Measurements from ENCODE around the gene PWP2. TPM values are rescaled to one million over a fixed set of nuclear protein-coding genes. Genes with fewer than 3 reads are reported as not detected.
"Not testable (repeated sequence)": the region's sequence is repeated elsewhere in the genome, so short reads cannot be mapped to it uniquely, and the experiment has no call there.

PWP2 gene
- 10.1 and 14.8 TPM in 2 replicates for total RNA-seq (2014; rRNA removed; shearing (Covaris generic))

GRCh38 chr21:44107026-44107501, at the start of gene PWP2:
TSS of gene PWP2 (plus strand) at chr21:44107399. CDS start at chr21:44107417, 18 bp downstream.
- not testable (repeated sequence) for DNase-seq (ENCODE audit: low read depth)

GRCh38 chr21:44057960-44058651, 49.1 kb upstream of the PWP2 start:
- DNase-seq (ENCODE audit: low read depth) = peak; percentile 42

- DNase-seq (ENCODE audit: low read depth) = no peak
These were observed 48.6 kb upstream of the PWP2 start for GRCh38 chr21:44058652-44058964.

DNA sequence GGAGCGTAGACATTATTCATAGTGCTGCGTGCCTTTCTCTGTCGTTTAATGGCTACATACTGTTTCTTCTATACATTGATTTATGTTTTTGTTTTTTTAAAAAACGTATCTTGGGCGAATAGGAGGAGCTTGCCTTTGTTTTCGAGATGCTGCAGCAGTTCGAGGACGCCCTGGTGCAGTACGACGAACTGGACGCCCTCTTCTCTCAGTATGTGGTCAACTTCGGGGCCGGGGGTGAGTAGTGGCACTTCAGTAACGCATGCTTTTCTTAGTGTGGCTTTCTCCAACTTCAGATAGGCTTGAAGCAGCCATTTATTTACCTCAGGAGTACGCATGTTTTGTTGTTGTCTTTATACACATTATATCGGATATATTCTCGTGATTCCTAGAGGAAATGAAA, 48.2 kb upstream of the PWP2 start:
- DNase-seq (ENCODE audit: low read depth) = no peak

DNA sequence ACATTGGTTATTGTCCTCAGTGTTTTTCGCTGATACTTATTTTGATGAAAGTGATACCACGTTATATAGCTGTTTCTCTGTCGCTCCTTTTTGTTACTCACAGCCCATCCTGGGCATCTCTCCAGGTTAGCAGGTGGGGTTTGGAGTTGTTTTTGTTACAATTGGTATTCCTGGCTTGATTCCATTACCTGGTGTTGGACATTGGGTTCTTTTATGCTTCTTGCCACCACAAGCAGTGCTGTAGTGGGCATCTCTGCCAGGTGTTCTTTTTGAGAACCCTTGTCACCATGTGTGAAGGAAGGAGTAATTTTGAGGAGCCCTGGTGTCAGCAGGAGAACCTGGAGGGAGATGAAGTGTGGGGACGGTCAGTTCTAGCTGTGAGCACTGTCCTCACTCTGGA, 47.5 kb upstream of the PWP2 start:
- DNase-seq (ENCODE audit: low read depth) = no peak

DNA sequence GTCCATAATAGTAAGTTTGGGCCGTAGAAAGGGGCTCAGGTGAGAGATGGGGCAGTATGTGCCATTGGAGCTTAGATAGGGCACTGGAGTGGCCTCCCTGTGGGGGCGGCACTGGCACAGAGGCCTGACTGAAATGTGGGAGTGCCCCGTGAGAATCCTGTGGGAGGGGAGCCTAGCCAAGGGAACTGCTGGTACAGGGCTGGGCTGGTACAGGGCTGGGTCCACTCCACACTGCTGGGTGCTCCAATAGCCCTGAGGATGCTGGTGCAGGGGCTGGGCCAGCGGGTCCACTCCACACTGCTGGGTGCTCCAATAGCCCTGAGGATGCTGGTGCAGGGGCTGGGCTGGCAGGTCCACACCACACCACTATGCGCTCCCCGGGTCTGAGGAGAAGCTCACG, 44.8 kb upstream of the PWP2 start:
- no peak for DNase-seq (ENCODE audit: low read depth)

DNA sequence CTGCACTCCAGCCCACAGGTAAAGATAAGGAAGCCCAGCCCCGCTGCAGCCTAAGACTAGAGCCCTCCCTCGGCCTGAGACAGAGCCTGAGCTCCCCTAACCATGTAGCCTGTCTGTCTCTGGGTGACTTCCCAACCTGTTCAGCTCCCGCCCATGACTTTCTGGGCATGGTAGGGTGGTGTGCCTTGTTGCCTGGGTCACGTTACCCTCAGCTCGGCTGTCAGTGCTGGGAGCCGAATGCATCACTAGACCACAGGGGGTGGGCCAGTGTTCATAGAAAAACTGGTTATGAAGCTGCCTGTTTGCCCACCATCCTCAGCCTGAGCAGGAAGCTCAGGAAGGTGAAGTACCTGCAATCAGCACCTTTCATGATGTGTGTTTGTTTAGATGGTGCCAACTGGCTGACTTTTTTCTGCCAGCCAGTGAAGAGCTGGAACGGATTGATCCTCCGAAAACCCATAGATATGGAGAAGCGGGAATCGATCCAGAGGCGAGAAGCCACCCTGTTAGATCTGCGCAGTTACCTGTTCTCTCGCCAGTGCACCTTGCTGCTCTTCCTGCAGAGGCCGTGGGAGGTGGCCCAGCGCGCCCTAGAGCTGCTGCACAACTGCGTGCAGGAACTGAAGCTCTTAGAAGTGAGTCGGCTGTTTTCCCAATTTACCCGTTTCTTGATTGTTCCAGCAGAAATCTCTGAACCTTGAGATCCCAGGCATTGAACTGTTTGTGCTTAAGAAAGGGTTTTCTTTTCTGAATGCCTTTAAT, 43.9 kb upstream of the PWP2 start:
- no peak for DNase-seq (ENCODE audit: low read depth)

GRCh38 chr21:44064852-44065403, 42.3 kb upstream of the PWP2 start:
- DNase-seq (ENCODE audit: low read depth) = no peak

- DNase-seq (ENCODE audit: low read depth) = no peak
These were observed 41.8 kb upstream of the PWP2 start for GRCh38 chr21:44065428-44065827.

DNA sequence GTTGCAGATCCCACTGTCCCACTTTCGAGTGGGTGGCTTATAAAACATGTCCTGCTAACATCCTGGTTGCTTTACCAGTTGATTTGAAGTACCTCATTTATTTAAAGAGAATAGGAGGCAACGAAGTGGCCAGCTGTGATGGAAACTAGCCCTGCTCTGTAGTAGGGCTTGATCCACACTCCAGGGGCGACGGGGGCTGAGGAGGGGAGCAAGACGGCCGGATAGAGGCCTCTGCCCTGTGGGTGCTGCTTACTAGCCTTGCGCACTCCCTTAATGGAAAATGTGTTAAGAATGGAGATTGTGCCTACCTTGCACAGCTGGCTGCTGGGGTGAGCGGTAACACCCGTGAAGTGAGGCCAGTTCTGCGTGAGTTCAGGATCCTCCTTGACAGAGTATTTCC, 41.1 kb upstream of the PWP2 start:
- no peak for DNase-seq (ENCODE audit: low read depth)

- DNase-seq (ENCODE audit: low read depth) = no peak
These were observed 40.0 kb upstream of the PWP2 start for GRCh38 chr21:44067011-44067839.

- DNase-seq (ENCODE audit: low read depth) = no peak
These were observed 36.8 kb upstream of the PWP2 start for GRCh38 chr21:44070391-44070790.

GRCh38 chr21:44071359-44072104, 35.7 kb upstream of the PWP2 start:
- no peak for DNase-seq (ENCODE audit: low read depth)

DNA sequence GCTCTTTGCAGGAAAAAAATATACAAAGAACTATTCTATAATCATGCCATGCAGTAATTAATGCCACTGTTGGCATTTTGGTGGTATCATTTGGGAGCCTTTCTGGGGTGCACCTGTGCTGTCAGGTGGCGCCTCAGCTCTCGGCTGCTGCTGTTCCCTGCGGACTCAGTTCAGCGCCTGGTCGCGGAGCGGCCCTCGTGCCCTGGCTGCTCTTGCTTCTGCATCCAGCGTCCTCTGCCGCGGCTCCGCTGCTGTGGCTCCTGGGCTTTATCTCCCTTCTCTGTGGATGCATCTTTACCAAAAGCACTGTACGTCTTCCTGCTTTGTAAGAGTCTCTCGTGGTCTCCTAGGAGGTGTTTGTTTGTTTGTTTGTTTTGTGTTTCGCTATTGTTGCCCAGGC, 35.1 kb upstream of the PWP2 start:
- DNase-seq (ENCODE audit: low read depth) = no peak

DNA sequence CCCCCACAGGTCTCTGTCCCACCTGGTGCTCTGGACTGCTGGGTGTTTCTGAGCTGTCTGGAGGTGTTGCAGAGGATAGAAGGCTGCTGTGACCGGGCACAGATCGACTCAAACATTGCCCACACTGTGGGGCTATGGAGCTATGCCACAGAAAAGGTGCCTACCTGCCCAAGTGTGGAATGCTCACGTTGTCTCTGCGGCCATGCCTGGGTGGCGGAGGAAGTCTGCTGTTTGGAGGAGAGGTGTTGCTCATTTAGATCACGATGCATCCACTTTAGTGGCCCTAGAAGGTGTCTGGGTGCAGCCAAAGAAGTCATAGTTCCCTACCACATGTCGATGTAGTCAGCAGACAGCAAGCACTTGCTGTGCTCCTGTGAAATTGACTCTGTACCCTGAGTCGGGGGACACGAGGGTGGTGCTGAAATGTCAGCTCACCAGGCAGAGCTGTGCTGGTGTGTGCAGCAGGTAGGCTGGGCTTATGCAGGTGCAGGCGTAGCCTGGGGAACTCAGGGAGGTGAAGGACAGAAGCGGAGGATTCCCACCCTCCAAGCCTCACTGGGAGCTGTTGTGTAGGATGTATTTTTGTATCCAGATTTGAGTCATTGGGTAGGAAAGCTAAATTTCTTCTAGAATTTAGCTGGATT, 32.8 kb upstream of the PWP2 start:
- DNase-seq (ENCODE audit: low read depth) = no peak

DNA sequence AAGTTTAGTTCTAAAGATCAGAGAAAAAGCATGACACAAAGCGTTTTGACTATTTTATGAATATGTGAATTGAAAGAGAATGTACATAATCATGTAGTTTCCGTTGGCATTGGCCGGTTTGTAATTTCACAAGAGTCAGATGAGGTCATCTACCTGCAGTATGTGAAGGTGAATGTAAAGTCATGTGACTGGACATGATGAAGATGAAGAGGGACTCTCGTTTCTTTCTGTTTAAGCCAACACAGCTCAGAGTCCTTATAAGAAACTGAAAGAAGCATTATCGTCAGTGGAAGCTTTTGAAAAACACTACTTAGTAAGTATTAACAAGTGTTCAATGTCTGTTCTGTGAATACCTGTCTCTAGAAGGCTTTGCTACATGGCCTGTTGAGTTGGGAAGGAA, 30.9 kb upstream of the PWP2 start:
- no peak for DNase-seq (ENCODE audit: low read depth)

- DNase-seq (ENCODE audit: low read depth) = no peak
These were observed 28.7 kb upstream of the PWP2 start for GRCh38 chr21:44078411-44078981.

DNA sequence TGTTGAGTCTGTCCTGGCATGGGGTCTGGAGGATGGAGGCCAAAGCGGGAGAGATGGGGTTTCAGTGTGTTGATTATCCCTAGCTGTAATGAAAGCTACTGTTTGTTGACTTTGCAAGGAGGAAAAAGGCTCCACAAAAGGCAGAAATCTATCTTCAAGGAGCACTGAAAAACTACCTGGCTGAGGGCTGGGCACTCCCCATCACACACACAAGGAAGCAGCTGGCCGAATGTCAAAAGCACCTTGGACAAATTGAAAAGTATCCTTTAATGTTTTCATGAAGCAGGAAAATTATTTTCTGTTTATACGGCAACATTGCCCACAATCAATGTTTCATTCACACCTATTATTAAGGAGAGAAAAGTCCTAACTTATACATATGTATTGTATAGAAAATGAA, 27.8 kb upstream of the PWP2 start:
- DNase-seq (ENCODE audit: low read depth) = no peak

- DNase-seq (ENCODE audit: low read depth) = no peak
These were observed 27.4 kb upstream of the PWP2 start for GRCh38 chr21:44079846-44080245.

GRCh38 chr21:44082648-44083440, 24.4 kb upstream of the PWP2 start:
- DNase-seq (ENCODE audit: low read depth) = no peak

Measured in Daoy (cell line).